WTC11 (cell line): ENCODE data around the gene EHBP1L1. TPM values are rescaled to one million over a fixed set of nuclear protein-coding genes. Genes with fewer than 3 reads are reported as not detected.
A peak's percentile ranks its signal among the peaks of the same experiment; 100 is the strongest.

Experiments used
- ATAC-seq: fragments of 200-7000 bp; cut with Tn5 transposase; 2 replicates; pipeline ENCODE4 v1.10.0; 2021; ENCODE audit warnings: mild to moderate bottlenecking, moderate library complexity
- CTCF ChIA-PET: fragments of 300-600 bp; sonication (Branson Sonifier 250); formaldehyde crosslinking; loops from one replicate; lab custom pipeline; 2021; ENCODE audit warnings: antibody characterized with exemption; lab: Charles Lee
- POLR2A ChIA-PET: fragments of 350-600 bp; sonication (Branson Sonifier 250); formaldehyde crosslinking; loops from one replicate; lab custom pipeline; 2021; ENCODE audit warnings: antibody characterized with exemption; lab: Charles Lee
- DNase-seq: peaks from one replicate; pipeline ENCODE4 v3.0.0; 2021; ENCODE audit warnings: low spot score
- H3K27ac Mint-ChIP-seq: 2 replicates; pipeline ENCODE4 v1.8.0; 2021; ENCODE audit warnings: mixed read lengths
- H3K27me3 Mint-ChIP-seq: 2 replicates; pipeline ENCODE4 v1.8.0; 2021; ENCODE audit warnings: low read depth, mild to moderate bottlenecking, moderate library complexity, mixed read lengths
- H3K36me3 Mint-ChIP-seq: 2 replicates; pipeline ENCODE4 v1.8.0; 2021; ENCODE audit warnings: mixed read lengths
- H3K4me1 Mint-ChIP-seq: 2 replicates; pipeline ENCODE4 v1.8.0; 2022; ENCODE audit warnings: mixed read lengths
- H3K4me3 Mint-ChIP-seq: 2 replicates; pipeline ENCODE4 v1.8.0; 2021; ENCODE audit warnings: mild to moderate bottlenecking, moderate library complexity, mixed read lengths
- H3K9me3 Mint-ChIP-seq: 2 replicates; pipeline ENCODE4 v1.8.0; 2021; ENCODE audit warnings: mixed read lengths
- AR ChIP-seq: fragments of 250-450 bp; sonication (Bioruptor Pico); IDR thresholded peaks from 2 replicates; pipeline ENCODE4 v1.9.0; 2021; ENCODE audit warnings: mild to moderate bottlenecking
- ATF3 ChIP-seq: sonication (generic); formaldehyde crosslinking; conservative IDR thresholded peaks from 2 replicates; pipeline ENCODE4 v1.8.1; 2022; ENCODE audit warnings: mild to moderate bottlenecking, missing genetic modification reagents
- FOXK1 ChIP-seq: sonication (generic); formaldehyde crosslinking; IDR thresholded peaks from 2 replicates; pipeline ENCODE4 v1.8.0; 2022; ENCODE audit warnings: mild to moderate bottlenecking, moderate library complexity, missing genetic modification reagents
- FOXP1 ChIP-seq: sonication (generic); formaldehyde crosslinking; IDR thresholded peaks from 2 replicates; pipeline ENCODE4 v1.8.0; 2022; ENCODE audit warnings: missing genetic modification reagents, mild to moderate bottlenecking, moderate library complexity, borderline replicate concordance
- HMGA2 ChIP-seq: fragments of 250-450 bp; sonication (Bioruptor Pico); IDR thresholded peaks from 2 replicates; pipeline ENCODE4 v1.4.0; 2021; ENCODE audit warnings: mild to moderate bottlenecking, moderate library complexity
- IRF1 ChIP-seq: sonication (generic); formaldehyde crosslinking; IDR thresholded peaks from 2 replicates; pipeline ENCODE4 v1.8.0; 2023; ENCODE audit warnings: missing genetic modification reagents
- MXD4 ChIP-seq: fragments of 250-450 bp; sonication (Bioruptor Pico); IDR thresholded peaks from 2 replicates; pipeline ENCODE4 v1.8.0; 2021; ENCODE audit warnings: mild to moderate bottlenecking, moderate library complexity, borderline replicate concordance
- NFATC4 ChIP-seq: fragments of 250-450 bp; sonication (Bioruptor Pico); IDR thresholded peaks from 2 replicates; pipeline ENCODE4 v1.9.0; 2021; ENCODE audit warnings: mild to moderate bottlenecking
- NR1H2 ChIP-seq: sonication (generic); formaldehyde crosslinking; IDR thresholded peaks from 2 replicates; pipeline ENCODE4 v1.9.0; 2021; ENCODE audit warnings: mild to moderate bottlenecking, moderate library complexity, missing genetic modification reagents
- OVOL2 ChIP-seq: fragments of 250-450 bp; sonication (Bioruptor Pico); IDR thresholded peaks from 2 replicates; pipeline ENCODE4 v1.9.0; 2021; ENCODE audit warnings: mild to moderate bottlenecking, borderline replicate concordance
- PREB ChIP-seq: sonication (generic); formaldehyde crosslinking; IDR thresholded peaks from 2 replicates; pipeline ENCODE4 v1.8.1; 2022; ENCODE audit warnings: mild to moderate bottlenecking, missing genetic modification reagents, moderate library complexity, borderline replicate concordance
- RORB ChIP-seq: fragments of 250-450 bp; sonication (Bioruptor Pico); IDR thresholded peaks from 2 replicates; pipeline ENCODE4 v1.9.0; 2021; ENCODE audit warnings: mild to moderate bottlenecking
- SOX15 ChIP-seq: fragments of 250-450 bp; sonication (Bioruptor Pico); IDR thresholded peaks from 2 replicates; pipeline ENCODE4 v1.9.0; 2021; ENCODE audit warnings: mild to moderate bottlenecking
- SP1 ChIP-seq: sonication (generic); formaldehyde crosslinking; conservative IDR thresholded peaks from 2 replicates; pipeline ENCODE4 v1.8.1; 2022; ENCODE audit warnings: missing genetic modification reagents
- TEAD4 ChIP-seq: sonication (generic); formaldehyde crosslinking; IDR thresholded peaks from 2 replicates; pipeline ENCODE4 v1.8.0; 2022; ENCODE audit warnings: mild to moderate bottlenecking, missing genetic modification reagents
- ZNF281 ChIP-seq: sonication (generic); formaldehyde crosslinking; IDR thresholded peaks from 2 replicates; pipeline ENCODE4 v1.8.0; 2023; ENCODE audit warnings: mild to moderate bottlenecking, missing genetic modification reagents
- ZNF317 ChIP-seq: sonication (generic); formaldehyde crosslinking; IDR thresholded peaks from 2 replicates; pipeline ENCODE4 v1.8.1; 2023; ENCODE audit warnings: low read depth, mild to moderate bottlenecking, moderate library complexity, missing genetic modification reagents, borderline replicate concordance
- ZNF416 ChIP-seq: fragments of 250-450 bp; sonication (Bioruptor Pico); IDR thresholded peaks from 2 replicates; pipeline ENCODE4 v1.9.0; 2021; ENCODE audit warnings: mild to moderate bottlenecking, inconsistent platforms
- total RNA-seq: library from RNA; stranded (reverse); gene quantifications from 3 replicates; pipeline ENCODE4 v1.2.3, GENCODE V29; 2021

The EHBP1L1 gene
- total RNA-seq, 1 experiment from 2014 or later = 11.8 TPM

- peak; percentile 97 for TF ChIP-seq SP1 (CRISPR knock-in tag)
- peak; percentile 96 for TF ChIP-seq IRF1 (CRISPR knock-in tag)
- TF ChIP-seq HMGA2 (CRISPR knock-in tag) = no peak
- peak; percentile 99 for TF ChIP-seq FOXP1 (CRISPR knock-in tag)
- TF ChIP-seq NFATC4 (CRISPR knock-in tag) = no peak
- peak; percentile 98 for TF ChIP-seq FOXK1 (CRISPR knock-in tag)
- no peak for TF ChIP-seq OVOL2 (CRISPR knock-in tag)
- 0 out of 2 replicates have a peak, but pooled peaks have one; percentile 62 for TF ChIP-seq PREB
- TF ChIP-seq SOX15 (CRISPR knock-in tag) = no peak
- TF ChIP-seq NR1H2 (CRISPR knock-in tag) = 0 out of 2 replicates have a peak, but pooled peaks have one; percentile 49
- TF ChIP-seq MXD4 (CRISPR knock-in tag) = no peak
- TF ChIP-seq RORB = no peak
- peak; percentile 95 for TF ChIP-seq ZNF281 (CRISPR knock-in tag)
- TF ChIP-seq ZNF317 = peak; percentile 81
- TF ChIP-seq, all 79 proteins: peak for 51
Observed at GRCh38 chr11:65606876-65607613, 31.2 kb downstream of the EHBP1L1 start (continued).

GRCh38 chr11:65607614-65608426 is 32.0 kb downstream of the EHBP1L1 start:
- Mint-ChIP-seq H3K4me1 (peaks cover 24% of the 10 kb centered on the region), H3K27ac (0 out of 2 replicates have a peak overlapping the region, but pooled peaks have one; percentile 65), H3K27me3 (peaks cover 6% of the 10 kb centered on the region; the same call in 1 of the 2 replicates), H3K4me3 (peak overlapping the region; percentile 70), H3K36me3 (peaks cover 10% of the 10 kb centered on the region), H3K9me3 (no peaks in the 10 kb centered on the region)
- ChIA-PET CTCF (interaction anchor here (0.7 to 16.2 kb wide), 19 partner anchors 7 to 415 kb away, joined by 3 to 311 read pairs (median 4); partner anchors contain the start of genes FAM89B, KCNK7, PCNX3 and SCYL1), POLR2A (interaction anchor here (1.2 to 2.0 kb wide), 4 partner anchors 8 to 45 kb away, joined by 3 to 6 read pairs (median 6); partner anchors contain the start of gene PCNX3)
- ATAC-seq (peak; percentile 0; the same call in 1 of the 2 replicates), DNase-seq (no peak)
- TF ChIP-seq ZNF416 (CRISPR knock-in tag) (no peak), AR (no peak), TEAD4 (CRISPR knock-in tag) (no peak), ATF3 (CRISPR knock-in tag) (no peak)
